IPS-NIHi7 (cell line): ENCODE measurements around the gene NAP1L1.

Experiments used
- DNase-seq: peaks from one replicate; pipeline ENCODE4 v3.0.0; 2012; ENCODE audit warnings: mixed read lengths; ENCODE audit errors: extremely low spot score

The NAP1L1 gene

DNA sequence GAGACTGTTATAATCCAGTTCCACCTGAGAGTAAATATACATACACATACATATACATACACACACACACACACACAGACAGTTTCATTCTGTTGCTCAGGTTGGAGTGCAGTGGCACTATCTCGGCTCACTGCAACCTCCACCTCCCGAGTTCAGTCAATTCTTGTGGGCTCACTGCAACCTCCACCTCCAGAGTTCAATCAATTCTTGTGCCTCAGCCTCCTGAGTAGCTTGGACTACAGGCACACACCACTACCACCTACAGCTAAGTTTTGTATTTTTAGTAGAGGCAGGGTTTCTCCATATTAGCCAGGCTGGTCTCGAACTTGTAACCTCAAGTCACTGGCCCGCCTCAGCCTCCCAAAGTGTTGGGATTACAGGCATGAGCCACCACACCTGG, 44.0 kb downstream of the NAP1L1 start:
- no peak for DNase-seq

DNA sequence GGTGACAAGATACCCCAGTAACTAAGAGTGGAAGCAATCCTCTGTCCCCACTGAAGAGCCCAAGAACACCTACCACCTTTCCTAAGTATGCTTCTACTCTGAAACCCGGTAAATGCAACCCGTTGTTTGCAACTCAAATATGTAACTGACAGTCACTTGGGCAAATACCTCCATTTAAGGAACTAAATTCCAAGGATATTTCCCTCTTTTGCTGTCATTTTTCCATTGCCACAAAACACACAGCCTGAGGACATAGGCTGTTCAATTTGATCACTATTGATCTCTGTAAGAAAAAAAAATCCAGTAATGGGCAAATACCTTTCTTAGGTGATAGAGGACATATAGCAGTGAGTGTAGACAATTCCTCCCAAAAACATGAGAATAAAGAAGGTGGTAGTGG, 46.3 kb downstream of the NAP1L1 start:
- DNase-seq = no peak

DNA sequence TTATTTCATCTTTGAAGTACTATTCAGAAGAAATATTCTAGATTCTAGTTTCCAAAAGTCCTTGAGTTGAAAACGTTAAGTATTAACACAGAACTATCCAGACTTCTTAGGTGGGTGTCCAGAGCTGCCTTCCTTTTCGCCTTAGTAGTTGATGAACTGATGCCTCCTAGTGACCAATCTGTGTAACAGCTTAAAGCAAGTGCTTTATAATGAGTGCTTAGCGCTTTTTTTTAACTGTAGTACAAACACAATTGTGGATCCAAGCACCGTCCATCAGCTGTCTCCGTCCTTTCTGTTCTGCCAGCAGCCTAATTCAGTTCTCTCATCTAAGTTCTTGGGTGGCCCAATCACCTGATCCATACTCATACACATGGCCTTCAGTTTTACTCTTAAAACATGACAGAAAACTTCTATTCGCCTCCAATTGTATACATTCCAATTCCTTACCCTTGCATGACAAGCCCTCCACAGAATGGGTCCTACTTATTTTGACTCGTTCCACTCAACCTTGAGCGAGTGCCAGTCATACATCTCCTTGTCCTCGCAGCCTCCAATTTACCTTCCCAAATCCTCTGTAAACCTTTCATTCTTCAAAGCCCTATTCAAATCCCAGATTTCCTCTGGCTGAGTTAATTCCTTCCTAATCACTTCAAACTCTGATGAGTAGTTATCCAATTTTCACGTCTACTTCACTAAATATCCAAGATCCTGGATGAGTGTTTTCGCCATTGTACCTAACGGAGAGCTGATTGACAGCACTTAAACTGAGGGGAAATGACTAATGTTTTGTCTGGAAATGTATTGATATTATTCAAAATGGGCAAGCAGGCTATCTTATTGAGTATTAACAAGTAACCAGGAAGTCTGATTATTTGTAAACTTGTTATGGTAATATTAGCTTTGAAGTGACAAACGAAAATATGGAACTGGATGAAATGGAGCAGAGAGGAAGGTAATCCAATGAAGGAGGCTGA, 47.1 kb downstream of the NAP1L1 start:
- peak; percentile 48 for DNase-seq

DNA sequence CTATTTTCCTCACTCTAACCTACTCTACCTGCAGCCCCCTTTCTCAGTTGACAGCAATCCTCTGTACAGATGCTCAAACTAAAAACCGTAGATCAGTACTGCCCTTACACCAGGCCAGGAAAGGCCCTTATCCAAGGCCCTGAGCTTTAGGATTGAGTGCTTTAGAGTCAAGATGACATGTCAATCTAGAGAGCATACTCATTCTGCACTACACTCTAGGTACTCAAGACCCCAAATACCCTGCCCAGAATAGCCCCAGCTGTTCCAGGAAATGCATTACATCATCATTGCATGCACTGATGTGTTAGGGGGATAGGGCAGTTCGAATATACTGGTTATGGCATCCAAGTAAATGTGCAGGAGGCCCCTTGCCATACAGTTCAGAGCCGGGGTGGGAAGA, 49.4 kb downstream of the NAP1L1 start:
- no peak for DNase-seq

DNA sequence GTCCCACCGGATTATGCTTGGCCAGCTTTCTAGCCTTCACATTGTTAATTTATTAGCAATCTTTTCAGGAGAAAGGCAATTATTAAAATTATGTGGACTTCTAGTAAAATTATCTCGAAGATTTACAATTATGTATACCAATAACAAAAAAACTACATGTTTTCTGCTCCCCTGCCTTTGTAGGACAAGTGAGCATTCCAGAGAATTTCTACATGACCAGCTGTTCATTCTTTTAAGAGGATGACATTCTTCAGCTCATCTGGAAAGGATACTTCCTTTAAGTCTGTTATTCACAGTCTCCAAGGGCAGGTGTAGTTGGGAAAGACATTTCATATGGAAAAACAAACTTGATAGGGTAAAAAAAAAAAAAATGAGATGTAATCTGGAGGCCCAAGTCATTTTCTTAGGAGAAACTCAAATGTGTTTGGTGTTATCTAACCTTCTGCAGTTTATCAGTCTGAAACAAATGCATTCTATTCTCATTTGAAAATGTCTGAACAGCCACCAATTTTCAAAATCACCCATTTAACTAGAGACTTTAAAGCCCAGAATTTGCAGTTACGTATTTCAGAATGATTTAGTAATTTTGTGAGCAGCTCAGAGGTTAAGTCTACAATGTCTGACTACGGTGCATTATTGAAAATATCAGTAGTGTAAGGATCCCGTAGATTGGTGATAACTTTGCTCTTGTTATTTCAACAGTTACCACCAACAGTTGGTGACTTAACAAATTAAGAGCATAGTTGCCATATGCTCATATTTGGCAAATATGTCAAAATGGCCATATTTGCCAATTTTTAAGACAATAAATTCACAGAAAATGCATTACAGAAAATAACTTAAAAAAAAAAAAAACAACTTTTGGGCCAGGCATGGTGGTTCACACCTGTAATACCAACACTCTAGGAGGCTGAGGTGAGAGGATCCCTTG, 51.1 kb downstream of the NAP1L1 start:
- no peak for DNase-seq

DNA sequence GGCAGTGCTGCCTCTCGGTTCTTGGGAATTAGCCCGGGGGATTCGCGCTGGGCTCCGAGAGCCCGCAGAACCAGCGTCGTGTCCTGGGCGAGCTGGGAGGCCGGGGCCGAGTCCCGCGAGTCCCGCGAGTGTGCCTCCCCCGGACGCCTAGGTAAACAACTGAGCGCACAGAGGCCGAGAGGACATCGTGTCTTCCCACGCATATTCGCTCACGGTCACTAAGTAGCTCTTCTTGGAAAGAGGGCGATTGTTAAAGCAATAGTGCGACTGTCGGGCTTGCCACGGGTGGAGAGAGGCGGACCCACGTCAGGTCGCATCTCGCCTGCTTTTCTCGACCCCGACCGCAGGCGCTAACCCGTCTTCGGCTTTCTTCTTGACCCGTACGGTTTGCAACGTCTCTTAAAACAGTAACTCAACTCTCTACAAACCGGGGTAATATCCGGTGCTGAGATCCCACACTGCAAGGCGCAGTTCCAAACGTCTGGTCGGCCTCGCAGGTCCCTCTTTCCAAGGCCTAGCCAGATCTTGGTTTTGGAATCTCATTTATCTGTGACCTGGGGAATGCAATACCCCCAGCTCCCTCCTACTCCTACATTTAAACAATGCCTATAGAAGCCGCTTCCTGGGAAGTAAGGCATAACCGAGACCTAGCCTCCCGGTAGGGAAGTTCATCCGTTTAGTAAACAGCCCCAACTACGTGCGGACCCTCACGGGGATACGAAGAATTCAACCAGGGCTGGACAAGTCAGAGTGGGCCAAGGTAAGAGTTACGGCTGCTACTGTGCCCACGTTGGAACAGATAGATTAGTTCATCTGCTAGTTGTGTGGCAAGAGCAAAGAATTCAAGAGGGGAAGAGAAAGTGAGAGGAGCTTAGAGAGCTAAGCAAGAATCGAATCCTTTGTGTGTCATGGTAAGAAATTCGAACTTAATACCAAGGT, 52.2 kb downstream of the NAP1L1 start:
- DNase-seq = peak; percentile 49

DNA sequence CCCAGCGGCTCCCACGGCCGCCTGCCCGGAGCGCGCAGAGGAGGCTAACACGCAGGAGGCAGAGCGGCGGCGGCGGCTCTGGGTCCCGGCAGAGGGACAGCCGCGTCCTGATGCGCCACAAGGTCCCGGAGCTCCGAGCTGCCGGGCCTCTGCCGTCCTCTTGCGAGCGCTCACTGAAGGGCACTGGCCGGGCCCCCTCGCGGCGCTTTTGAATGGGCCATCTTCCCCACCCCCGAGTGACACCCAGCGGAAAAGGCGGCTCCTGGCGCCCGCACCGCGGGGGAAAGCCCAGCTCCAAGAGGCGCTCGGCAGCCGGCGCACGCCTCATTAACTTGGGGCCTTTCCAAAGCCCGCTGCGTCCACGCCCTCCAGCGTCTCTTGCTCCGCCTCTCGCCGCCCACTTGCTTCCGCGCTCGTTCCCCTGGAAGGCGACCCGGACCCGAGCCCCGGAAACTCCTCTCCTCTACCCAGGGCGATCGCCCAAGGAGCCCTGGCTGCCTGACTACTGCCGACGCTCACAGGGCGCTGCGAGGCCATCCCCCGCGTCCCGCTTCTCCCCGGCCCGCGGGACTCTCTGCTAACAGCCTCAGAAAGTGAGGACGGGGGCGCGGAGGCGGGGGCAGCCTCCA, 53.0 kb downstream of the NAP1L1 start, which contains the start of gene PHLDA1:
Gene PHLDA1, minus strand, starts transcription at position 363 of the 629 bp plus-strand sequence.
- peak; percentile 86 for DNase-seq

DNA sequence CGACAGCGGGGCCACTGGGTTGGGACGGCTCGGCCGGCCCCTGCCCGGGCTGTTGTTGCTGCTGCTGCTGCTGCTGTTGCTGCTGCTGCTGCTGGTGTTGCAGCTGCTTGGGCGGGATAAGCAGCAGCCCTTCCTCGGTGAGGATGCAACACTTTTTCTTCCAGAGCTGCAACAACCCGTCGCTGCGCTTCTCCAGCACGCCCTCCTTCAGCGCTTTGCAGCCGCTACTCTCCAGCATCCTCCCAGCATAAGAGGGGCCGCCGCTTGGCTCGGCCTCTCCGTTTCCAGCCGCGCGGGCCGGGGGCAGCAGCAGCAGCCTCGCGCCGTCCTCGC, 53.4 kb downstream of the NAP1L1 start:
- no peak for DNase-seq

DNA sequence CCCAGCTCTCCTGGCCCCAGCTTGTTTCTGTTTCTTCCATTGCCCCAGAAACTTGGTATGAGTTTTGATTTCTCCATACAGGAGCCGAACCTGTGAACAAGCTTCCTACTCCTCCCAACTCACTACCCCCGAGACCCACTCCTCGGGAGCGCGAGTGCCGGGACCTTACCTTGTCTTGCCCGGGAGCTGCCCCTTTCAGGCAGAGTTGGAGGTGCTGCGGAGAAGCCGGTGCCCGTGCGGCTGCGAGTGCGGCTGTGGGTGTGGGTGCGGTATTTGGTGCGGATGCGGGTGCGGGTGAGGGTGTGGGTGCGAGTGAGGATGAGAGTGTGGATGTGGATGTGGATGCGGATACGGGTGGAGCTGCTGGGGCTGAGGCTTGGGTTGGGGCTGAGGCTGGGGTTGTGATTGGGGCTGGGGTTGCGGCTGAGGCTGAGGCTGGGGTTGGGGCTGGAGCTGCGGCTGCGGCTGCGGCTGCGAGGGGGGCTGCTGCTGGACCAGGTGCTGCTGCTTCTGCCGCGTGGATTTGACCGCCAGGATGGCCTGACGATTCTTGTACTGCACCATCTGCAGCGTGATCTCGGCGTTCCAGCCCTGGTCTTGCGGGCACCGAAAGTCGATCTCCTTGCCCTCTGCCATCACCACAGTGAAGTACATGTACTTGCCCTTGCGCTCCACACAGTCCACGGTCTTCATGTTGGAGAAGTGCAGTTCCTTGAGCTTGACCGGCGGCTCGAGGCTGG, 54.0 kb downstream of the NAP1L1 start:
- no peak for DNase-seq

DNA sequence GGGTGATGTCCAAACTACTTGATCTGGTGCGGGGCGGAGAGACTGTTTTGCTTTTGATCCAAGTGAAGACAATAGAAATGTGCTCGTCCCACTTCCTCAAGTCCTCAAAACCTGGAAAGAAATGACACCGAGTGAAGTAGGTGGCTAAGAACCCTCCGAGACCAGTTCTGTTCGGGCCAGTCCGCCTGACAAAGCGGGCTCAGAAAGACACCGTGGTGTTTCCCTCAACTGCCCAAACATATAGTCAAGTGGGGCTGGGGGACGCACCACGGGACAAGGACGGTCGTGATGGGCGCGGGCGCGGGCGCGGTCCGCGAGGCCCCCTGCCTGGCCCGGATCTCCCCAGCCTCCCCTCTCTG, 54.5 kb downstream of the NAP1L1 start:
- DNase-seq = no peak

DNA sequence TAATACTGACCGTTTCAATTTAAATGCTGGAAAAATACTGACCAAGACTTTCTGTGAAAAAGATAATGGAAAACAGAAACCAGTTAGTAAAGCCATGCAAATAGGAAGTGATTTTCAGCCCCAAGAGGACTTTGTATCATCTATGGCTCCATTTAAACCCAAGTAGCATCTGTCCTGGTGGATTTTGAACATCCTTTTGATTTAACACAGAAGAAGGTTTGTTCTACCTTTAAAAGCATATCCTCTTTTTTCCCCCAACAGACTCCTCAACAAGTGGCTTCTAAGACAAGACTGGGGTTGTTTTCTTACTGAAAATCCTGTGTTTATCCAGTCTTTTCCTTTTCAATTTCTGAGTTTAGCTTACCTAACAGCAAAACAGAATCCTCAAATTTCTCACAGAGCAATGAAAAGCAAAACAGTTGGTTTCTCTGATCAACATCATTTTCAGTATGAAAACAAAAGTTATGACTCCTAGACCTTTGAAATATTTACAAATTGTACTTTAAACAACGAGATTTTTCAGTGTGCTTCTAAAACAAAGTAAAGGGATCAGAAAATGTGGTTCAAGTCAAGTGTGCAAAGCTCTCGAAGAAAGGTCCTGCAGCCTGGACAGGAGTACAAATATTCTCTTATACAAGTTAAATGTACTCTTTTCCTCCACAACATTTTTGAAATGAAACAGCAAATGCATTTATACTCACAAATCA, 55.8 kb downstream of the NAP1L1 start:
- DNase-seq = no peak

DNA sequence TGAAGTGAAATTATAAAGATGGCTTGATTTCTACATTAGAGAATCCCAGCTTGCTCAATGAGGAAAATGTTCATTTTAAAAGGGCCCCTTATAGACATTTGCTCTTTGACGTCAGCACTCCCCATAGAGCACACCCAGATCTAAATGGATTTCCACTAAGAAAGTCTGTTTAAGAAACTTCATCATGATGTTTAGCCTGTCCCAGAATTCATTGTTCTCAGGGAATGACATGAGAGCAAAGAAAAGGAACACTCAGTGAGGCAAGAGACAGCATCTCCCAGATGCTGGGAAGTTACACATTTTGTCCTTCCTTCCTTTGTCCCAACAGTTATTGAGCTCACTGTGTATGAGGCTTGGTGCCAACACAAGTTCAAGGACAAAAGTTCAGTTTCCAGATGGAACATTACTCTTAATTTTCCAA, 57.8 kb downstream of the NAP1L1 start:
- DNase-seq = no peak

DNA sequence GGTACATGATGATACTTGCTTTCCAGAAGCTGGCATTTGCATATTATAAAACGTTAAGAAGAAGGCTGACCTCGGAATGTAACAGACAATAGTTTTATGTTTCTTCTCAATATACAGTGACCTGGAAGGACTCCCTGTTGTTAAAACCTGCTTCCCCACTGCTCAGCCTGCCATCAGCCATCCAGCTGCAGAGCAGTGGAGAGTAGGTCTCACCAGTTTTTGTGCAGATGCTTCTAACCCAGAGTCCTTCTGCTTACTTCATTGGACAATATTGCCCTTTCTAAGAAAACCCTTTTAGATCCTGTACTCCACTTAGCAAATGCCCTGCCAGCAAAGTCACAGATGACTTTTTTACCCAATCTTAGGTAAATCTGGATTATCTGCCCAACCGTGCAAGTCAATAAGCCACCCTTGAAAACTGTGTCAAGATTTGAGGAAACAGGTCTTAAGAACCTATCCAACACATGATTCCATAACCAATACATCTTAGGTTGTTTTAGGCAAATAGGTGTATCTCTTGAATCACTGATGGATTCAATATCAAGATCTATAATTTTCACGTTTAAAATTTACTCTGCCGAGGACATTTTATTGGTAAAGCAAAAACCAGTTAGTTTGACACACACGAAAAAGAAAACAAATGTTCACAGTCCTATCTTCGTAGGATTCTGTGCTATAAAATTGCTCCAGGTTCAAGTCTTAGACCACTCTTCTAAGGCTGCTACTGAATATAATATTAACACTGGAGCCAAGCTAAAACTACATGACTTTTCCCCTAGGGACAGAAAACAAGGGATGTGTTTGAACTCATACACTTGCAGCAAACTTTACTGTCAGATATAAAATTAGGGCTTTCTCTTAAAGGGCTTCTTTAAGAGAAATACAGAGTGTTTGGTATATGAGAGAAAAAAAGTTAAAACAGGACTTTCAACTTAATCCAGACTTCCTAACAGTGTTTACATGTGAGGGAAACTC, 58.6 kb downstream of the NAP1L1 start:
- no peak for DNase-seq

DNA sequence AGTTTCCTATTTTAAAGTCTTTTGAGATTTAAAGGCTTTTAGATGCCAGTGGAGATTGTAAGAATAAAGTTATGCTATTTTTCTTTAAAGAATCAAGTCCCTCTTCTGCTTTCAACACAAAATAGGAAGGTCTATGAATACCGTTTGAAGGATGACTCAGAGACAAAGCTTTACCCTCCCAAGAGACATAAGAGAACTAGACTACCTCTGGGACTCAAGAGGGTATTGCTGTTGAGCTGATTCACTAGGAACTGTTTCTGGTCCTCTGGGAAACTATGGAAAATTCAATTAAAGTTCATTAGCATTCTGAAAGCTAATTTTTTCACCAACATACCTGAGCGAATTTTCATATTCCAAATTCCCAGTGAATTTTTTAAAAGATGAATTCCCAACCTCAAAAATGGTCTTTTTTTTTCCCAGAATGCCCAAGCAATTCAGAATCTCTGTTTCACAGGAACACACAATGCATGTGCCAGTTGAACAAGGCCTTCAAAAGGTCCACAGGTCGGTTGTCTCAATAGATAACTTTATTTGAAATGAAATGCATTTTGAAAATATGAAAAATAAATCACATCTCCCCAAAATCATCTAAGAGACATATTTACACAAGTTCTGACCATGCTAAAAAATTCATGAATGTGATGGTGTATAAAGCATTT, 59.4 kb downstream of the NAP1L1 start:
- DNase-seq = no peak

DNA sequence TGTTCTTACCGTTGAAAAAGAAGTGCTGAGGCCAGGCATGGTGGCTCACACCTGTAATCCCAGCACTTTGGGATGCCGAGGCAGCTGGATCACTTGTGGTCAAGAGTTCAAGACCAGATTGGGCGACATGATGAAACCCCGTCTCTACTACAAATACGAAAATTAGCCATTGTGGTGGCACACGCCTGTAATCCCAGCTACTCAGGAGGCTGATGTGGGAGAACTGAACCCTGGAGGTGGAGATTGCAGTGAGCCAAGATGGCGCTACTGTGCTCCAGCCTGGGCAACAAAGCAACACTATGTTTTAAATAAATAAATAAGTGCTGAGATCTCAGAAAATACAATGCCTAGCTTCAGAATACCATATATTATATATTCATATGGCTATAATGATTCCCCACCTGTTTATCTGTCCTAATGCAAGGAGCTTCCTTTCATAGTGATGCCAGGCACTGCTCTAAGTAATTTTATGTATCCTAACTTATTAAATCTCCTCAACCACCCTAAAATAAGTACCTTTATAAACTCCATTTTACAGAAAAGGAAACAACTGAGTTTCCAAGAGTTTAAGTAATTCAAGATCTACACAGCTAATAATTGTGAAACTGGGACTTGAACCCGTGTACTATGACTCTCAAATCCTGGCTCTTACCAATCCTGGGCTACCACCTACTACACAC, 60.2 kb downstream of the NAP1L1 start:
- DNase-seq = no peak

DNA sequence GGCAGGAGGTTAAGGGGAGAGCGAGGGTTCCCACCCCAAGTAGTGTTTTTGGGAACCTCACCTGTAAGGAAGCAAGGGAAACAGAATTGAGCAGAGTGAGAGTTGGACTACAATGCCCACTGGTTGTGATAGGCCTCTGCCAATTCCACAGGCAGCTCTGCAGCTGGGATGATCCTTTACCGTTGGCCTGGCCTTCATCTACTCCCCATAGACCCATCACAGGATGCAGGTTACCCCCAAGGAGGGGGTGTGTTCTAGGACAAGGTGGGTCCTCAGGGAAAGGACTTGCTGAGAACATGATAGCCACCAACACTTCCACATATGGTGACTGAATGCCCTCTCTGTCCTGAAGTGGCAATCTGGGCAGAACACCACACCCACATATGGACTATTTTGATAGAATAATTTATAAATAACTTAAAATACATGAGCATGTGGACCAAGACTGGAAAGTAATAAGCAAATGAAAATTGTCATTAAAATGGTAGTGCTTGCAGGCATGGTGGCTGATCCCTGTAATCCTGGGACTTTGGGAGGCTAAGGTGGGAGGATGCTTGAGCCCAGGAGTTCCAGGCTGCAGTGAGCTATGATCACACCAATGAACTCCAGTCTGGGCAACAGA, 61.3 kb downstream of the NAP1L1 start:
- no peak for DNase-seq

DNA sequence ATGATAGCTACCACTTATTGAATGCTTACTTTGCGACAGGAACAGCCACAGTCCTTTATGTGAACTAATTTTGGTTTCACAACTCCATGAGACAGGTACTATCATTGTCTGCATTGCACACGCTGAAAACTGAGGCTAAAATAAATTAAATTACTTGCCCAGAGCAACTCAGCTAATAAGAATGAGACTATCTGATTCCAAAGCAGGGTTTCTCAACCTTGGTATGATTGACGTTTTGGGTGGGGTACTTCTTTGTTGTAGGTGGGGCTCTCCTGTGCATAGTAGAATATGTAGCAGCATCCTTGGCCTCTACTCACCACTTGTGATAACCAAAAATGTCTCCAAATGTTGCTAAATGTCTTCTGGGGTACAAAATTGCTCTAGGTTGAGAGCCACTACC, 62.0 kb downstream of the NAP1L1 start:
- DNase-seq = no peak
